Ishikawa (cell line): Measurements from ENCODE around the gene SMIM35.

Source experiments
- CEBPB ChIP-seq: IDR thresholded peaks from 2 replicates; pipeline ENCODE4 v1.6.1; 2012
- CREB1 ChIP-seq: IDR thresholded peaks from 2 replicates; pipeline ENCODE4 v1.6.1; 2012; ENCODE audit warnings: low read depth
- EGR1 ChIP-seq: IDR thresholded peaks from 2 replicates; pipeline ENCODE4 v1.6.1; 2012
- EP300 ChIP-seq: IDR thresholded peaks from 2 replicates; pipeline ENCODE4 v1.6.1; 2012; ENCODE audit warnings: borderline replicate concordance
- FOXM1 ChIP-seq: IDR thresholded peaks from 2 replicates; pipeline ENCODE4 v1.6.1; 2012; ENCODE audit warnings: low read depth, borderline replicate concordance
- MAX ChIP-seq: IDR thresholded peaks from 2 replicates; pipeline ENCODE4 v1.6.1; 2012
- NFIC ChIP-seq: IDR thresholded peaks from 2 replicates; pipeline ENCODE4 v1.6.1; 2012
- RAD21 ChIP-seq: IDR thresholded peaks from 2 replicates; pipeline ENCODE4 v1.6.1; 2012; ENCODE audit warnings: low read depth
- TAF1 ChIP-seq: IDR thresholded peaks from 2 replicates; pipeline ENCODE4 v1.6.1; 2012; ENCODE audit warnings: low read depth, mild to moderate bottlenecking
- TCF12 ChIP-seq: IDR thresholded peaks from 2 replicates; pipeline ENCODE4 v1.6.1; 2012; ENCODE audit warnings: low read depth
- TEAD4 ChIP-seq: IDR thresholded peaks from 2 replicates; pipeline ENCODE4 v1.6.1; 2012
- YY1 ChIP-seq: IDR thresholded peaks from 2 replicates; pipeline ENCODE4 v1.6.1; 2012; ENCODE audit warnings: low read depth
- ZBTB7A ChIP-seq: IDR thresholded peaks from 2 replicates; pipeline ENCODE4 v1.6.1; 2012; ENCODE audit warnings: low read depth
- TF ChIP-seq, protein P1 (sequence below): IDR thresholded peaks from 2 replicates; pipeline ENCODE4 v1.6.1; 2012; ENCODE audit warnings: low read depth, mild to moderate bottlenecking
- TF ChIP-seq, protein P2 (sequence below): IDR thresholded peaks from 2 replicates; pipeline ENCODE4 v1.6.1; 2012

The SMIM35 gene

DNA sequence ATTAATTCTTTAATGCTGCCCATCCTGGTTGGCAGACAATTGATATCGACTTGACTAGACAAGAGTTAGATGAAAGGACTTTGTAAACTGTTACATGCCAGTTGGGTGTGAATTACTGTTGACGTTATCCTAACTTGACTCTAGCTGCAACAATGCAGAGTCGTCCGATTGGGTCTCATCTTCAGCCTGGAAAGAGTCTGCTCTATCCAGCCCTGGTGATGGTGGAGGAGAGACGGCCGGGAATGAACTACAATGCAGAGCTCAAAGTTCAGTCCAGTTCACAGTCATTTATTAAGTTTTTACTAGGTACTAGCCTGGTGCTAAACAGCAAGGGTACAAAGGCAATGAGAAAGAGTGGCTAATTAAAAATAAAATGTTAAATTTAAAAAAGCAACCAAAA, 4.9 kb upstream of the SMIM35 start:
- TF ChIP-seq YY1 (no peak), MAX (no peak), NFIC (no peak), RAD21 (no peak), TAF1 (no peak), ZBTB7A (no peak), CREB1 (no peak)
- TF ChIP-seq, protein P1, sequence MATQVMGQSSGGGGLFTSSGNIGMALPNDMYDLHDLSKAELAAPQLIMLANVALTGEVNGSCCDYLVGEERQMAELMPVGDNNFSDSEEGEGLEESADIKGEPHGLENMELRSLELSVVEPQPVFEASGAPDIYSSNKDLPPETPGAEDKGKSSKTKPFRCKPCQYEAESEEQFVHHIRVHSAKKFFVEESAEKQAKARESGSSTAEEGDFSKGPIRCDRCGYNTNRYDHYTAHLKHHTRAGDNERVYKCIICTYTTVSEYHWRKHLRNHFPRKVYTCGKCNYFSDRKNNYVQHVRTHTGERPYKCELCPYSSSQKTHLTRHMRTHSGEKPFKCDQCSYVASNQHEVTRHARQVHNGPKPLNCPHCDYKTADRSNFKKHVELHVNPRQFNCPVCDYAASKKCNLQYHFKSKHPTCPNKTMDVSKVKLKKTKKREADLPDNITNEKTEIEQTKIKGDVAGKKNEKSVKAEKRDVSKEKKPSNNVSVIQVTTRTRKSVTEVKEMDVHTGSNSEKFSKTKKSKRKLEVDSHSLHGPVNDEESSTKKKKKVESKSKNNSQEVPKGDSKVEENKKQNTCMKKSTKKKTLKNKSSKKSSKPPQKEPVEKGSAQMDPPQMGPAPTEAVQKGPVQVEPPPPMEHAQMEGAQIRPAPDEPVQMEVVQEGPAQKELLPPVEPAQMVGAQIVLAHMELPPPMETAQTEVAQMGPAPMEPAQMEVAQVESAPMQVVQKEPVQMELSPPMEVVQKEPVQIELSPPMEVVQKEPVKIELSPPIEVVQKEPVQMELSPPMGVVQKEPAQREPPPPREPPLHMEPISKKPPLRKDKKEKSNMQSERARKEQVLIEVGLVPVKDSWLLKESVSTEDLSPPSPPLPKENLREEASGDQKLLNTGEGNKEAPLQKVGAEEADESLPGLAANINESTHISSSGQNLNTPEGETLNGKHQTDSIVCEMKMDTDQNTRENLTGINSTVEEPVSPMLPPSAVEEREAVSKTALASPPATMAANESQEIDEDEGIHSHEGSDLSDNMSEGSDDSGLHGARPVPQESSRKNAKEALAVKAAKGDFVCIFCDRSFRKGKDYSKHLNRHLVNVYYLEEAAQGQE, result no peak

- TF ChIP-seq MAX, result no peak
- TF ChIP-seq EGR1, result no peak
- TF ChIP-seq CEBPB, result no peak
- no peak for TF ChIP-seq TAF1
- TF ChIP-seq TCF12, result no peak
- no peak for TF ChIP-seq TEAD4
- no peak for TF ChIP-seq EP300
- TF ChIP-seq ZBTB7A, result no peak
- TF ChIP-seq FOXM1, result no peak
Measured at GRCh38 chr11:118090545-118091162, 3.9 kb upstream of the SMIM35 start.

DNA sequence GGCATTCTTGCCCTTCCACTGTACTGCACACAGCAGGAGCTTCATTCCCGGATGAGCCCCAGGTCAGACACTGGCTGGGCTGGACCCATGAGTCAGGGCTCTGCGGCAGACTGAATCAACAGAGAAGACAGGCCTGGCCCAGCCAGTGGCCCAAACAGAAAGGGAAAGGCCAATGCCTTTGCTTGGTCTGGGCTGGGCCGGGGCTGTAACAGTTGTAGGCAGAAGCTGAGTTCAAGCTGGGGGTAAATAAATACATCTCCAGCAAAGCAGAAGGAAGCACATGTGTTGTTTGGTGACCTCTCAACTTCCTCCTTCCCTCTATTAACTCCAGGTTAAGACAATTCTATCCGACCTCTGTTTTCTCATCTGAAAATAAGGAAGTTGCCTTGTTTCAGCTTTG, 1.8 kb upstream of the SMIM35 start:
- TF ChIP-seq, protein P1, result no peak
- TF ChIP-seq EP300 (no peak), RAD21 (no peak), MAX (no peak), CEBPB (no peak), TCF12 (no peak), YY1 (no peak), CREB1 (no peak), TAF1 (no peak), TEAD4 (no peak), FOXM1 (no peak), EGR1 (no peak), ZBTB7A (no peak), NFIC (no peak)
- TF ChIP-seq, protein P2, sequence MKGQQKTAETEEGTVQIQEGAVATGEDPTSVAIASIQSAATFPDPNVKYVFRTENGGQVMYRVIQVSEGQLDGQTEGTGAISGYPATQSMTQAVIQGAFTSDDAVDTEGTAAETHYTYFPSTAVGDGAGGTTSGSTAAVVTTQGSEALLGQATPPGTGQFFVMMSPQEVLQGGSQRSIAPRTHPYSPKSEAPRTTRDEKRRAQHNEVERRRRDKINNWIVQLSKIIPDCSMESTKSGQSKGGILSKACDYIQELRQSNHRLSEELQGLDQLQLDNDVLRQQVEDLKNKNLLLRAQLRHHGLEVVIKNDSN, result no peak

- TF ChIP-seq CREB1, result no peak
- no peak for TF ChIP-seq ZBTB7A
- TF ChIP-seq RAD21, result no peak
- no peak for TF ChIP-seq EP300
Measured at GRCh38 chr11:118087931-118088330, 1.2 kb upstream of the SMIM35 start.

DNA sequence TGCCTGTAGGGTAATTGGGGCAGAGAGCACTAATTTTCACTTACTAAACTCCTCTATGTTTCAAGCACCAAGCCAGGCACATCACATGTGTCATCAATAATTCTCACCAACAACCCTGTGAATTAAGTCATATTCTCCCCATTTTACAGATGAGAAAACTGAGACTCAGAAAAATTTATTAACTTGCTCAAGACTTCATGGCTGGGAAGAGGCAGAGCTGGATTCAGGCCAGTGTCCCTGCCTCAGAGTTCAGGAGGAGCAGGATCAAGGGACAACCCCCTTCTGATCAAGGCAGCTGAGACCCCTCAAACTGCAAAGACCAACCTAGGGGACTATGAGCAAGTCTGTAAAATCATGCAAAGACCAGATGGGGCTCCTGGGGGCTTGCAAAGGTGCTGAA, 2.1 kb downstream of the SMIM35 start:
- TF ChIP-seq TAF1 (no peak), RAD21 (no peak), NFIC (no peak), EP300 (no peak), CEBPB (no peak), MAX (no peak), CREB1 (no peak), ZBTB7A (no peak), TEAD4 (no peak), FOXM1 (no peak), EGR1 (no peak), YY1 (no peak), TCF12 (no peak)
- TF ChIP-seq, protein P1, result no peak
- TF ChIP-seq, protein P2, result no peak
